Psoas muscle (tissue), 8 donors: ENCODE data around the gene VPS39. TPM values are rescaled to one million over a fixed set of nuclear protein-coding genes. Genes with fewer than 3 reads are reported as not detected.

ENCODE experiments used
- ATAC-seq, 4 donors: fragments of 200-7000 bp; cut with Tn5 transposase; one replicate each; pipeline ENCODE4 v1.9.1; 2020; ENCODE audit warnings: moderate library complexity in 3 of 4, mild to moderate bottlenecking in 2 of 4
- DNase-seq, 2 donors: peaks; one replicate each; pipeline ENCODE4 v3.0.0-alpha.2; 2020
- H3K27ac ChIP-seq: fragments of 200-600 bp; one replicate; pipeline ENCODE4 v1.8.0; 2022
- H3K27me3 ChIP-seq, 3 donors: fragments of 200-600 bp in 1 of 3; one replicate each; pipeline versions ENCODE4 v1.6.1 to v1.8.0; 2013 to 2022; ENCODE audit warnings: low read length in 2 of 3, mild to moderate bottlenecking in 2 of 3, moderate library complexity in 1 of 3; ENCODE audit not compliant: insufficient read depth in 3 of 3
- H3K36me3 ChIP-seq, 2 donors: fragments of 200-600 bp in 1 of 2; one replicate each; pipeline versions ENCODE4 v1.6.1 to v1.8.0; 2013 to 2022; ENCODE audit warnings: low read depth in 1 of 2, mild to moderate bottlenecking in 1 of 2, moderate library complexity in 1 of 2; ENCODE audit not compliant: insufficient read depth in 1 of 2
- H3K4me1 ChIP-seq: fragments of 200-600 bp; one replicate; pipeline ENCODE4 v1.8.0; 2022
- H3K4me3 ChIP-seq: fragments of 200-600 bp; one replicate; pipeline ENCODE4 v1.8.0; 2022; ENCODE audit warnings: mild to moderate bottlenecking
- H3K9me3 ChIP-seq: fragments of 200-600 bp; one replicate; pipeline ENCODE4 v1.8.0; 2022
- CTCF ChIP-seq: fragments of 200-600 bp; IDR thresholded peaks from one replicate; pipeline ENCODE4 v1.8.0; 2022; ENCODE audit warnings: antibody characterized with exemption
- WGBS, 3 donors: extraction: QIAGEN DNeasy Blood & Tissue Kit; methylation state at CpG; one replicate each; pipeline versions ENCODE4 v1.1.6 to v1.1.7; 2013; 5-methylcytosine and 5-hydroxymethylcytosine counted together
- intact Hi-C, 2 donors: fragments of 100-400 bp; cut with DNase I; formaldehyde crosslinking; loops; one replicate each; pipeline versions ENCODE4 v1.11.0 to v1.14.2; 2022
- polyA plus RNA-seq, 3 donors: library from polyadenylated mRNA; stranded (reverse); fragments of 200-250 nt; gene quantifications; one replicate each; pipeline ENCODE4 v1.2.3, GENCODE V29; 2013
- total RNA-seq, 4 donors: library from RNA; stranded (reverse); fragmentation: NEBNext Ultra II Directional in 2 of 4; extraction: Animal tissue kit (Norgen Biotek cat#: 25700) in 2 of 4; gene quantifications; one replicate each; pipeline versions ENCODE4 v1.2.1 to v1.2.4, GENCODE V29; 2021 to 2023
- donor health status: healthy with polysubstance abuse.
- donor health status: DM: no; HTN: no; CAD: no; lungs with moderate emphysema.
- donor health status: Bipolar disorder and iron deficiency.
- donor health status: healthy.
- donor health status: DM: yes; HTN: yes; CAD: no.
- donor health status: DM: no; HTN: no; CAD: no.
- donor health status: DM: no; HTN: no; CAD: no.
- donor health status: DM: yes; HTN: yes; CAD: no.

VPS39 gene
- total and polyA plus RNA-seq, 7 donors, result 15.2 to 47.8 (median 43.3) TPM

GRCh38 chr15:42149493-42150218 is 58.4 kb downstream of the VPS39 start:
- Histone ChIP-seq H3K9me3 (no peaks in the 10 kb centered on the region), H3K27me3 (no peaks in the 10 kb centered on the region), H3K4me1 (peaks cover 11% of the 10 kb centered on the region), H3K36me3 (no peaks in the 10 kb centered on the region), H3K27ac (no peak overlapping the region), H3K4me3 (no peak overlapping the region)
- intact Hi-C loops, result no loop called here
- ATAC-seq (no peak), DNase-seq (no peak)
- TF ChIP-seq CTCF, result no peak
- 80 to 89% (median 89%) methylated on average over 14 of the region's 14 CpGs for WGBS, 3 donors

GRCh38 chr15:42148808-42149492 is 59.2 kb downstream of the VPS39 start:
- intact Hi-C loops, result no loop called here
- no peak for TF ChIP-seq CTCF
- H3K27me3 ChIP-seq, result no peaks in the 10 kb centered on the region
- 85 to 89% (median 87%) methylated on average over 12 of the region's 12 CpGs for WGBS, 3 donors
- ATAC-seq (no peak), DNase-seq (no peak)
- no peaks in the 10 kb centered on the region for H3K9me3 ChIP-seq
- no peak overlapping the region for H3K4me3 ChIP-seq
- no peak overlapping the region for H3K27ac ChIP-seq
- peaks cover 11% of the 10 kb centered on the region for H3K4me1 ChIP-seq
- no peaks in the 10 kb centered on the region for H3K36me3 ChIP-seq

GRCh38 chr15:42147431-42147735 is 60.7 kb downstream of the VPS39 start:
- no peaks in the 10 kb centered on the region for H3K36me3 ChIP-seq
- H3K27me3 ChIP-seq, result no peaks in the 10 kb centered on the region
- H3K9me3 ChIP-seq, result no peaks in the 10 kb centered on the region
- intact Hi-C loops, result no loop called here
- TF ChIP-seq CTCF, result no peak
- WGBS, 3 donors, result 92 to 95% (median 94%) methylated on average over 4 of the region's 4 CpGs
- ATAC-seq, result no peak
- H3K4me3 ChIP-seq, result no peak overlapping the region
- peaks cover 10% of the 10 kb centered on the region for H3K4me1 ChIP-seq
- no peak overlapping the region for H3K27ac ChIP-seq
- DNase-seq, result no peak

DNA sequence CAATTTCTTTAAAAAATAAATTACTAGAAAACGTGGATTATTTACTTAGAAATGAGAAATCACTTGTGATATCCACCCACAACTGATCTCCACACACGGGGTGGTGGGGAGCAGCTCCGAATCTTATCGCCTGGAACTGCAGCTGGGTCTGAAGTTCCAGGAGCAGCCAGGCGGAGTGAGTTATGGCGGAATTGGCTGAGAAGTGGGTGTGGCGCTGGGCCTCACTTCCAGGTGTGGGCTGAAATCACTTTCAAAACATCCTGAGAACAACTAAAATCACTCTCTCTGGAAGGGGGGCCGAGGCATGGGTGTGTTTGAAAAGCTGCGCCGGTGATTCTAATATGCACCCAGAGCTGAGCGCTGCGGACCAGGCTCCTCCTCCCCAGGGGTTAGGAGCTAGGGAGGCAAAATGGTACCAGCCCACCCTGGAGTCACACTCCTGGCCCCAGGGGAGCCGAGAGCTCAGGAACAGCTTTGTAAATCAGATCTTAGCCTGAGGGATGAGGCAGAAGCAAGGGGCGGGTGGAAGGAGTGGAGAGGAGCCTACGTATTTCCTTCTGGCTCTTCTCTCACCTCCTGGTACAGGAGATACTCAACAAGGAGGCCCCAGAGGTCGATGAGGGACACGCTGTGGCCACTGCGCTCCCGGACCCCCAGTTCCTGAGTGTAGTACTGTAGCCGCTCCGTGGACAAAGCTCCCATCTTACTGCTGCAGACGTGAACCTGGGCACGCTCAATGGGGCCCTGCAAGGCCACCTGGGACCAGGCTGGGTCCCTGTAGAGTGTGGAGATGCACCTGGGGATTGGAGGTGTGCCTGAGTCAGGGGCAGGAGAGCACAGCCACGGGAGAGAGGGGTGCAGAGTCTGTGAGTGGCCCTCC is 61.3 kb downstream of the VPS39 start:
- 81 to 85% (median 82%) methylated on average over 24 of the region's 24 CpGs for WGBS, 3 donors
- no peak for TF ChIP-seq CTCF
- Histone ChIP-seq H3K4me1 (peaks cover 4% of the 10 kb centered on the region), H3K36me3 (no peaks in the 10 kb centered on the region), H3K27ac (no peak overlapping the region), H3K9me3 (no peaks in the 10 kb centered on the region), H3K4me3 (no peak overlapping the region), H3K27me3 (no peaks in the 10 kb centered on the region)
- DNase-seq, result no peak
- intact Hi-C loops, result no loop called here
- no peak for ATAC-seq
